Nucleus accumbens (tissue), 56 donors: ENCODE data around the gene CMKLR1.

Experiments used
- DNase-seq, 56 donors: peaks; one replicate each; lab custom pipeline; 2025; lab: John Stamatoyannopoulos, UW

CMKLR1 gene

GRCh38 chr12:108303703-108304102 is 35.4 kb downstream of the CMKLR1 start:
- DNase-seq, result no peak

- peak in 2 of 56 donors; percentile 9 to 43 for DNase-seq
Observed at GRCh38 chr12:108302403-108303311, 36.5 kb downstream of the CMKLR1 start.

GRCh38 chr12:108302016-108302402 is 37.1 kb downstream of the CMKLR1 start:
- no peak for DNase-seq

- DNase-seq, result no peak
Observed at GRCh38 chr12:108301346-108301745, 37.8 kb downstream of the CMKLR1 start.

GRCh38 chr12:108299980-108300696 is 39.0 kb downstream of the CMKLR1 start:
- no peak for DNase-seq

- no peak for DNase-seq
Observed at GRCh38 chr12:108299516-108299915, 39.6 kb downstream of the CMKLR1 start.

GRCh38 chr12:108298761-108299275 is 40.3 kb downstream of the CMKLR1 start:
- DNase-seq, result no peak

- DNase-seq, result no peak
Observed at GRCh38 chr12:108297895-108298760, 41.0 kb downstream of the CMKLR1 start.

- DNase-seq, result no peak
Observed at GRCh38 chr12:108297424-108297823, 41.7 kb downstream of the CMKLR1 start.

- no peak for DNase-seq
Observed at GRCh38 chr12:108296945-108297344, 42.2 kb downstream of the CMKLR1 start.

GRCh38 chr12:108295641-108296040 is 43.5 kb downstream of the CMKLR1 start:
- no peak for DNase-seq

- peak in 8 of 56 donors; percentile 4 to 40 (median 20) for DNase-seq
Observed at GRCh38 chr12:108289350-108290161, 49.6 kb downstream of the CMKLR1 start.

GRCh38 chr12:108287227-108287626 is 51.9 kb downstream of the CMKLR1 start:
- DNase-seq, result no peak

GRCh38 chr12:108285016-108285415 is 54.1 kb downstream of the CMKLR1 start:
- no peak for DNase-seq

- no peak for DNase-seq
Observed at GRCh38 chr12:108284163-108284562, 54.9 kb downstream of the CMKLR1 start.

GRCh38 chr12:108282676-108283075 is 56.4 kb downstream of the CMKLR1 start:
- DNase-seq, result no peak

- DNase-seq, result no peak
Observed at GRCh38 chr12:108282160-108282559, 57.0 kb downstream of the CMKLR1 start.

GRCh38 chr12:108277613-108278012 is 61.5 kb downstream of the CMKLR1 start:
- no peak for DNase-seq

GRCh38 chr12:108273217-108273616 is 65.9 kb downstream of the CMKLR1 start:
- no peak for DNase-seq
